DND-41 (cell line): ENCODE measurements around the gene TPPP2.
A peak's percentile ranks its signal among the peaks of the same experiment; 100 is the strongest.

Experiments used
- ATAC-seq: fragments of 200-7000 bp; cut with Tn5 transposase; 3 replicates; pipeline ENCODE4 v1.9.1; 2021; ENCODE audit warnings: low read depth; ENCODE audit not compliant: insufficient read depth
- DNase-seq: peaks from one replicate; pipeline ENCODE4 v3.0.0-alpha.2; 2020
- H2AFZ ChIP-seq: 2 replicates; pipeline ENCODE4 v1.6.0; 2012; ENCODE audit warnings: low read depth, low read length
- H3K27ac ChIP-seq: 2 replicates; pipeline ENCODE4 v1.5.1; 2012; ENCODE audit warnings: low read length, inconsistent platforms
- H3K27me3 ChIP-seq: fragments of 200-600 bp; sonication (generic); 2 replicates; pipeline ENCODE4 v1.6.0; 2012; ENCODE audit warnings: low read length, mild to moderate bottlenecking, inconsistent platforms; ENCODE audit not compliant: insufficient read depth, poor library complexity
- H3K36me3 ChIP-seq: 2 replicates; pipeline ENCODE4 v1.5.1; 2012; ENCODE audit warnings: low read length, inconsistent platforms; ENCODE audit not compliant: insufficient read depth
- H3K4me1 ChIP-seq: 2 replicates; pipeline ENCODE4 v1.5.1; 2012; ENCODE audit warnings: mild to moderate bottlenecking, low read length; ENCODE audit not compliant: insufficient read depth
- H3K4me2 ChIP-seq: 2 replicates; pipeline ENCODE4 v1.6.0; 2012; ENCODE audit warnings: mild to moderate bottlenecking, moderate library complexity, low read length, inconsistent platforms; ENCODE audit not compliant: insufficient read depth
- H3K4me3 ChIP-seq, 2 experiments: fragments of 200-600 bp in 1 of 2; shearing (Covaris generic) in 1 of 2; 2 replicates each; pipeline ENCODE4 v1.5.1; 2012 to 2016; ENCODE audit warnings: inconsistent platforms in 2 of 2, low read length in 2 of 2, mild to moderate bottlenecking in 2 of 2, low read depth in 1 of 2, moderate library complexity in 1 of 2
- H3K79me2 ChIP-seq: 2 replicates; pipeline ENCODE4 v1.6.0; 2012; ENCODE audit warnings: low read length, inconsistent platforms; ENCODE audit not compliant: insufficient read depth
- H3K9ac ChIP-seq: 2 replicates; pipeline ENCODE4 v1.6.0; 2012; ENCODE audit warnings: low read depth, mild to moderate bottlenecking, inconsistent platforms, low read length, moderate library complexity
- H3K9me3 ChIP-seq: 2 replicates; pipeline ENCODE4 v1.5.1; 2012; ENCODE audit warnings: low read length, moderate library complexity, mild to moderate bottlenecking, inconsistent platforms; ENCODE audit not compliant: insufficient read depth, severe bottlenecking
- H4K20me1 ChIP-seq: 2 replicates; pipeline ENCODE4 v1.6.0; 2012; ENCODE audit warnings: low read length; ENCODE audit not compliant: insufficient read depth
- EZH2 ChIP-seq: IDR thresholded peaks from 3 replicates; pipeline ENCODE4 v1.6.1; 2012; ENCODE audit warnings: borderline replicate concordance, low read depth, mild to moderate bottlenecking, moderate library complexity, low read length, inconsistent platforms; ENCODE audit not compliant: severe bottlenecking
- TF ChIP-seq, protein P1 (sequence below): IDR thresholded peaks from 2 replicates; pipeline ENCODE4 v1.5.1; 2012; ENCODE audit warnings: borderline replicate concordance, low read length, moderate library complexity, mild to moderate bottlenecking; ENCODE audit not compliant: poor library complexity, severe bottlenecking; ENCODE audit errors: extremely low read depth

Gene TPPP2

DNA sequence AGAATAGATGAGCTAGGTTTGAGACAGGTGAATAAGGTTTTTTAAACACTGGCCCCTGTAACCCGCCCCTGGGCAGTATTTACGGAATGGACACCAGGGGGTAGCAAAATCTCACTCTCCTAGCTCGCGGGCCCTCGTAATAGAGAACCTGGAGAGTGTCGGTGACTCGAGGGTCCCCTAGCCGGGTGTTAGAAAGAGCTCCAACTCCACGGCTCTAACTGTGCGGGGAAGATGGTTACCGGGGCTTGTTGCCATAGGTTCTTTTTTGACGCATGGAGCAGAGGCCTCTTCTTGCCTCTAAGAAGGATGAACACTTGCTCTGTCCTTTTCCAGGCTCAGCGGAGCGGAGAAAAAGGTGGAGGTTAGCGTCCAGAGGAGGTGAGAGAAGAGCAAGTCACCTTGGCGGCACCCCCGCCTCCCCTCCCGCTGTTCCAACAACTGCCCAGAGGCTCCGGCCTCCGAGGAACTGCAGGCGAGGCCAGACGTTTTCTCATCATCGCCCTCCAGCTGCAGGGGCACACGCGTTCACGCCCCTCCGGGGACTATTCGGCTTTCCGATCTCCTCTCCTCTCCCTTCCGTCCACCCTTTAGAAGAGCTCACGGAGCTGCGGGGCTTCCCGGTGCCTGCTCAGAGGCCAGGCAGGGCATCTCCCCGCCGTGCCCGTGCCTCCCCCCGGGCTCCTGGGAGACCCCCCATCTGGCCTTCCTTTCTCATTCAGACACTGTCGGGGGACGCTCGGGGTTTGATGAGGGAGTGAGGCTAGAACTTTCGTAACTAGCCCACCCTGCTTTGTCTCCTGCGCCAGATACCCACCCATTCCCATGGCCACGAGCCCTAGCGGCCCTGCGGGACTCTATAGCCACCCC lies 38.7 kb downstream of the TPPP2 start:
- H3K79me2 ChIP-seq: no peaks in the 10 kb centered on the region
- peaks cover 24% of the 10 kb centered on the region; the same call in 1 of the 2 replicates for H4K20me1 ChIP-seq
- TF ChIP-seq EZH2: no peak
- TF ChIP-seq, protein P1, sequence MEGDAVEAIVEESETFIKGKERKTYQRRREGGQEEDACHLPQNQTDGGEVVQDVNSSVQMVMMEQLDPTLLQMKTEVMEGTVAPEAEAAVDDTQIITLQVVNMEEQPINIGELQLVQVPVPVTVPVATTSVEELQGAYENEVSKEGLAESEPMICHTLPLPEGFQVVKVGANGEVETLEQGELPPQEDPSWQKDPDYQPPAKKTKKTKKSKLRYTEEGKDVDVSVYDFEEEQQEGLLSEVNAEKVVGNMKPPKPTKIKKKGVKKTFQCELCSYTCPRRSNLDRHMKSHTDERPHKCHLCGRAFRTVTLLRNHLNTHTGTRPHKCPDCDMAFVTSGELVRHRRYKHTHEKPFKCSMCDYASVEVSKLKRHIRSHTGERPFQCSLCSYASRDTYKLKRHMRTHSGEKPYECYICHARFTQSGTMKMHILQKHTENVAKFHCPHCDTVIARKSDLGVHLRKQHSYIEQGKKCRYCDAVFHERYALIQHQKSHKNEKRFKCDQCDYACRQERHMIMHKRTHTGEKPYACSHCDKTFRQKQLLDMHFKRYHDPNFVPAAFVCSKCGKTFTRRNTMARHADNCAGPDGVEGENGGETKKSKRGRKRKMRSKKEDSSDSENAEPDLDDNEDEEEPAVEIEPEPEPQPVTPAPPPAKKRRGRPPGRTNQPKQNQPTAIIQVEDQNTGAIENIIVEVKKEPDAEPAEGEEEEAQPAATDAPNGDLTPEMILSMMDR: peak; percentile 54
- no peak overlapping the region for H3K27ac ChIP-seq
- no peak for ATAC-seq
- peaks cover 59% of the 10 kb centered on the region for H3K27me3 ChIP-seq
- no peaks in the 10 kb centered on the region for H3K36me3 ChIP-seq
- no peak overlapping the region for H3K4me2 ChIP-seq
- H3K4me1 ChIP-seq: peaks cover 23% of the 10 kb centered on the region
- no peaks in the 10 kb centered on the region for H3K9me3 ChIP-seq
- no peak overlapping the region for H2AFZ ChIP-seq
- H3K4me3 ChIP-seq: no peak overlapping the region
- DNase-seq: peak; percentile 27
- H3K9ac ChIP-seq: no peak overlapping the region

DNA sequence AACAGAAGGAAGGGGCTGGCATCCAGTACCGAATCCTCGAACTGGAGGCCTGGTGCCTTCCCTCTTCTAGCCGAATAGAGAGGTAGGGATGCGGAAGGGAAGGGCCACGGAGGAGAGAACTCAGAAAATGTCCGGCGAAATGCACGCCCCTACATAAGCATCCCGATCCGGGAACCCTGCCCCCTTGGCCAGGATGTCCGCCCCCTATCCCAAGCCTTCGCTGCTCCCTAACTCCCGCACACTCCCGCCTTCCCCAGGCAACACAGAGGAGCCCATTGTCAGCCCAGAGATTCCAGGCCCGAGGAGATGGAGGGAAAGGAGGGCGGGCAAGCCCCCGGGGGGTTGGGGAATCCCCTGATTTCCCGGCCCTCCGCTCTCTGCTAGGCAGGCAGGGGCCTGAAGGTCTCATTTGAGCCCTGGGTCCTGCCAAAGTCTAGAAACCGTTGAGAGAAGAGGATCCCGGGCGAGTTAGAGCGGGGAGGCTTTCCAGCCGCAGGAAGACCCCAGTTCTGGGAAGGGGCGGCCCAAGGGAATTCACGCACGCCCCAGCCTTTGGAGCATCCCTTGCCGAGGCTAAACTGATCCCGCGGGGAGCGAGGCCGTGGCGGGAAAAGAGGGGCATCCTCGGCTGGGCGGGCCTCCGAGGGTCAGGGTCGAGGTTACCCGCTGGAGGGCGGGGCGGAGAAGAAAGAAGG lies 39.5 kb downstream of the TPPP2 start:
- peaks cover 23% of the 10 kb centered on the region for H3K4me1 ChIP-seq
- H3K79me2 ChIP-seq: no peaks in the 10 kb centered on the region
- peaks cover 24% of the 10 kb centered on the region; the same call in 1 of the 2 replicates for H4K20me1 ChIP-seq
- no peak overlapping the region for H3K27ac ChIP-seq
- peak overlapping the region; percentile 89 for H3K4me2 ChIP-seq
- peaks cover 59% of the 10 kb centered on the region for H3K27me3 ChIP-seq
- TF ChIP-seq, protein P1: no peak
- TF ChIP-seq EZH2: peak; percentile 88
- peak overlapping the region in 1 of 2 experiments; percentile 58; a peak in 1 of 4 replicates for H3K4me3 ChIP-seq
- no peaks in the 10 kb centered on the region for H3K9me3 ChIP-seq
- no peak overlapping the region for H2AFZ ChIP-seq
- ATAC-seq (no peak), DNase-seq (no peak)
- H3K9ac ChIP-seq: no peak overlapping the region
- H3K36me3 ChIP-seq: no peaks in the 10 kb centered on the region

DNA sequence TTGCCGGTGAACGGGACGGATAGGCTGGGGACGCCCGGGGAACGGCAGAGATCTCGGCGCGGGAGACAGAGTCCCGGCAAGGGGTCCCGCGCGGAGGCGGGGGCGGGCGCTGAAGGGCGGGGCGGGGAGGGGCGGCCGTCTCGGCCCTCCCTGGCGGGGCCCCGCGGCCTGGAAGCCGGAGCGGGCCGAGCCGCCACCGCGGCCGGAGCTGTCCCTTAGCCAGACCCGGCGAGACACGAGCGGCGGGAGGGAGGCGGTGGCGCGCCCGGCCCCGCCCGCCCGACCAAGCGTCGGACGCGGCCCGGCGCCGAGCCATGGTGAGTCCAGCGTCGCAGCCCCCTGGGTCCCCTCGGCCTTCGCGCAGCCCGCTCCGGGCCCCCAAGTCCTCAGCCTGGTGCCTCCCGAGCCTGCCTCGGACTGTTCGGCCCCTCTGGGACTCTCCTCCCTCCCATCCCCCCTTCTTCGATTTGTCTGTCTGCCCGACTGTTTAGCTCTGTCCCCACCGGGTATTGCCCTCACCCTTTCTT lies 40.1 kb downstream of the TPPP2 start, which contains the start of gene ARHGEF40:
ARHGEF40 (plus strand) TSS at position 222 of the 527 bp plus-strand sequence; CDS start at position 315, 93 bp downstream.
- Histone ChIP-seq H3K27ac (no peak within 1 kb of the TSS), H3K4me2 (peak within 1 kb of the TSS; percentile 89), H3K9me3 (no peaks in the 10 kb centered on the region), H3K36me3 (no peaks in the 10 kb centered on the region), H3K27me3 (peaks cover 59% of the 10 kb centered on the region), H3K79me2 (no peaks in the 10 kb centered on the region), H3K4me1 (peaks cover 23% of the 10 kb centered on the region), H3K4me3 (peak within 1 kb of the TSS; percentile 17 to 58; a peak in 3 of 4 replicates), H3K9ac (peak within 1 kb of the TSS; percentile 47), H4K20me1 (peaks cover 24% of the 10 kb centered on the region; the same call in 1 of the 2 replicates), H2AFZ (peak within 1 kb of the TSS; percentile 45)
- DNase-seq: no peak
- ATAC-seq: no peak
- no peak for TF ChIP-seq EZH2
- TF ChIP-seq, protein P1: no peak
